ENCODE results near the gene B4GALT1.

Gene B4GALT1

GRCh38 chr9:33130961-33131789, 36.0 kb downstream of the B4GALT1 start:
- H3K4me3 ChIP-seq: no peak overlapping the region
- peak overlapping the region in 19 of 21 experiments; percentile 13 to 74 (median 36) for H3K27ac ChIP-seq

- H3K27ac ChIP-seq: peak overlapping the region in 18 of 21 experiments; percentile 14 to 74 (median 44)
These were observed 37.0 kb downstream of the B4GALT1 start for GRCh38 chr9:33129886-33130881.

GRCh38 chr9:33129251-33129885, 37.8 kb downstream of the B4GALT1 start:
- H3K27ac ChIP-seq: peak overlapping the region in 15 of 21 experiments; percentile 8 to 74 (median 44)

More at GRCh38 chr9:33129886-33130881, 37.0 kb downstream of the B4GALT1 start:
- no peak overlapping the region for H3K4me3 ChIP-seq

GRCh38 chr9:33128570-33128969, 38.6 kb downstream of the B4GALT1 start:
- Histone ChIP-seq H3K27ac (peak overlapping the region in 3 of 21 experiments; percentile 30 to 74 (median 38)), H3K4me3 (no peak overlapping the region)

More at GRCh38 chr9:33129251-33129885, 37.8 kb downstream of the B4GALT1 start:
- no peak overlapping the region for H3K4me3 ChIP-seq

GRCh38 chr9:33127881-33128280, 39.3 kb downstream of the B4GALT1 start:
- peak overlapping the region in 2 of 21 experiments; percentile 38 to 42 for H3K27ac ChIP-seq
- no peak overlapping the region for H3K4me3 ChIP-seq

GRCh38 chr9:33125871-33126823, 41.0 kb downstream of the B4GALT1 start:
- Histone ChIP-seq H3K27ac (peak overlapping the region in 12 of 21 experiments; percentile 9 to 52 (median 32)), H3K4me3 (no peak overlapping the region)

- peak overlapping the region in 9 of 21 experiments; percentile 21 to 51 (median 35) for H3K27ac ChIP-seq
- H3K4me3 ChIP-seq: no peak overlapping the region
These were observed 41.7 kb downstream of the B4GALT1 start for GRCh38 chr9:33125461-33125860.

GRCh38 chr9:33124751-33125381, 42.3 kb downstream of the B4GALT1 start:
- peak overlapping the region in 6 of 21 experiments; percentile 22 to 51 (median 37) for H3K27ac ChIP-seq
- H3K4me3 ChIP-seq: no peak overlapping the region

- Histone ChIP-seq H3K4me3 (no peak overlapping the region), H3K27ac (peak overlapping the region in 1 of 21 experiments; percentile 1)
These were observed 43.1 kb downstream of the B4GALT1 start for GRCh38 chr9:33124046-33124445.

GRCh38 chr9:33123407-33124031, 43.6 kb downstream of the B4GALT1 start:
- no peak overlapping the region for H3K27ac ChIP-seq

GRCh38 chr9:33120620-33121019, 46.5 kb downstream of the B4GALT1 start:
- no peak overlapping the region for H3K4me3 ChIP-seq

More at GRCh38 chr9:33123407-33124031, 43.6 kb downstream of the B4GALT1 start:
- H3K4me3 ChIP-seq: no peak overlapping the region

GRCh38 chr9:33117796-33118195, 49.3 kb downstream of the B4GALT1 start:
- peak overlapping the region in 13 of 21 experiments; percentile 3 to 83 (median 73) for H3K27ac ChIP-seq
- H3K4me3 ChIP-seq: no peak overlapping the region

More at GRCh38 chr9:33120620-33121019, 46.5 kb downstream of the B4GALT1 start:
- no peak overlapping the region for H3K27ac ChIP-seq

- H3K27ac ChIP-seq: peak overlapping the region in 18 of 21 experiments; percentile 3 to 83 (median 62)
- H3K4me3 ChIP-seq: no peak overlapping the region
These were observed 49.8 kb downstream of the B4GALT1 start for GRCh38 chr9:33117306-33117705.

GRCh38 chr9:33116860-33117259, 50.3 kb downstream of the B4GALT1 start:
- peak overlapping the region in 19 of 21 experiments; percentile 3 to 83 (median 63) for H3K27ac ChIP-seq

GRCh38 chr9:33114746-33115145, 52.4 kb downstream of the B4GALT1 start:
- no peak overlapping the region for H3K4me3 ChIP-seq
- no peak overlapping the region for H3K27ac ChIP-seq

More at GRCh38 chr9:33116860-33117259, 50.3 kb downstream of the B4GALT1 start:
- no peak overlapping the region for H3K4me3 ChIP-seq

- H3K27ac ChIP-seq: no peak overlapping the region
- no peak overlapping the region for H3K4me3 ChIP-seq
These were observed 53.2 kb downstream of the B4GALT1 start for GRCh38 chr9:33113799-33114547.

Measured in skin epidermis (tissue), 12 donors.